Suppressor macrophage treated with lipopolysaccharide for 4 hours (primary cell): ENCODE measurements around the gene LIPM.

Experiments used
- DNase-seq: peaks from one replicate; pipeline ENCODE4 v3.0.0-alpha.2; 2020

LIPM gene, protein sequence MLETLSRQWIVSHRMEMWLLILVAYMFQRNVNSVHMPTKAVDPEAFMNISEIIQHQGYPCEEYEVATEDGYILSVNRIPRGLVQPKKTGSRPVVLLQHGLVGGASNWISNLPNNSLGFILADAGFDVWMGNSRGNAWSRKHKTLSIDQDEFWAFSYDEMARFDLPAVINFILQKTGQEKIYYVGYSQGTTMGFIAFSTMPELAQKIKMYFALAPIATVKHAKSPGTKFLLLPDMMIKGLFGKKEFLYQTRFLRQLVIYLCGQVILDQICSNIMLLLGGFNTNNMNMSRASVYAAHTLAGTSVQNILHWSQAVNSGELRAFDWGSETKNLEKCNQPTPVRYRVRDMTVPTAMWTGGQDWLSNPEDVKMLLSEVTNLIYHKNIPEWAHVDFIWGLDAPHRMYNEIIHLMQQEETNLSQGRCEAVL

DNA sequence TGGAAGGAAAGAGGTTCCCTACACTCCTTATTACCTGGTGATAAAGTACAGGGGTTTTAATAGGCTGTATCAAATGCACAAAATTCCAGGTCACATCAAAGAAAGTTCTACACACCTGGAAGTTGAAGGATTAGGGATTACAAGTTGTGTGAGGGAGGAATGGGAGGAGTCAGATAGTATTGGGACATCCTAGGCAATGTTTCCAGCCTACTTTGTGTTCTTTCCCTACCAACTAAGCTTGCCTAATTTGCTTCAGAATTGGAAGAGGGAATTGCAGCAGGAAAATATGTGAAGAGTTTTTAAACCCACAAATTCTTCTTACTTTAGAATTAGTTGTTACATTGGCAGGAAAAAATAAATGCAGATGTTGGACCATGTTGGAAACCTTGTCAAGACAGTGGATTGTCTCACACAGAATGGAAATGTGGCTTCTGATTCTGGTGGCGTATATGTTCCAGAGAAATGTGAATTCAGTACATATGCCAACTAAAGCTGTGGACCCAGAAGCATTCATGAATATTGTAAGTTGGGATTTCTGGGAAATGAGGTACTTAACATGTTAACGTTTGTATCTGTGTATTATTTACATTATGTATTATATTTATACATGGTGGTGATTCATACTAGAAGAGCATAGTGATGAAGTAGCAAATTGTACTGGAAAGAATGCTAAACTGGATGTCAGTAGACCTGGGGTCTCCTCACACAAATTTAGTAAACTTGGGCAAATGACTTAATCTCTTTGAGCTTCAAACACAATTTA is at the start of gene LIPM:
Gene LIPM (plus strand): TSS at position 208 of the 763 bp plus-strand sequence. CDS start 167 bp downstream, at position 375.
- DNase-seq: no peak

DNA sequence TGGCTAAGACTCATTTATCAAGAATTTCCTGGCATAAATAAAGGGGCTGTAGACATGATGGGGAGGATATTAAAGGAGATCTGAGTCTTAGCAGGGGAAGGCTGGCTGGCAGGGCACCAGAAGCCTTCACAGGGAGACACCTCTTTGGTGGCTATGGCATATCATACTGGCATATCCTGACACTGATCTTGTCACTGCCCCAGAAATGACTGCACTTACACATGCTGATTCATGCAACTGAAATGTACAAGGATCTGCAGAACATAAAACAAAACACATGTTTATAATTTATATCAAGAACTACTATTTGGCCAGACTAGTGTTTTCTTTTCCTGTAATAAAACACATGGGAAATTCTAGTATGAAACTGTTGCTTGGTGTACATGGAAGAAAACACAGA is 48.2 kb upstream of the LIPM start:
- no peak for DNase-seq

DNA sequence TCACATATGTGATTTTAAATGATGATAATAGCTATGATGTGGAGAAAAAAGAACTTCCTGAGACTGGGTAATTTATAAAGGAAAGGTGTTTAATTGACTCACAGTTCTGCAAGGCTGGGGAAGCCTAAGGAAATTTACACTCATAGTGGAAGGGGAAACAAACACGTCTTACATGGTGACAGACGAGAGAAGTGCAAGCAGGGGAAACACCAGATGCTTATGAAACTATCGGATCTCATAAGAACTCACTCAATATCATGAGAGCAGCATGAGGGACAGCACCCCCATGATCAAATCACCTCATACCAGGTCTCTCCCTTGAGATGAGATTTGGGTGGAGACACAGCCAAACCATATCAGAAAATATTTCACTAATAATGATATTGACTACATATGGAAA is 46.8 kb upstream of the LIPM start:
- DNase-seq: peak; percentile 65

DNA sequence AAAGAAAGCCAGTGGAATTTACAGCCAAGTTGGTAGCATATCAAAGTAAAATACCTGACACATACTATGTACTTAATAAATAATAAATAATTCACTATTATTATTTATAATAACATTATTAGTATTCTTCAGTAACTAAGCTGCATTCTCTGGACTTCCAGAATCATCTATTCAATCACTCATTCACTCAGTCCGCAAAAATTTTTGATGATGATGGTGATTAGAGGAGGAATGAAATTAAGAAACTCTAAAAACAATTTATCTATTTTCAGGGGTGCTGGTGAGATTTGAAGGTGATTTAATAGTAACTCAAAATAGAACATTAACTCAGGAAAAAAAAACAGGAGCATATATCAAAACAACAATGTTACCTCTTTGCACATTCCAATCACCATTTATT is 45.9 kb upstream of the LIPM start:
- DNase-seq: no peak

DNA sequence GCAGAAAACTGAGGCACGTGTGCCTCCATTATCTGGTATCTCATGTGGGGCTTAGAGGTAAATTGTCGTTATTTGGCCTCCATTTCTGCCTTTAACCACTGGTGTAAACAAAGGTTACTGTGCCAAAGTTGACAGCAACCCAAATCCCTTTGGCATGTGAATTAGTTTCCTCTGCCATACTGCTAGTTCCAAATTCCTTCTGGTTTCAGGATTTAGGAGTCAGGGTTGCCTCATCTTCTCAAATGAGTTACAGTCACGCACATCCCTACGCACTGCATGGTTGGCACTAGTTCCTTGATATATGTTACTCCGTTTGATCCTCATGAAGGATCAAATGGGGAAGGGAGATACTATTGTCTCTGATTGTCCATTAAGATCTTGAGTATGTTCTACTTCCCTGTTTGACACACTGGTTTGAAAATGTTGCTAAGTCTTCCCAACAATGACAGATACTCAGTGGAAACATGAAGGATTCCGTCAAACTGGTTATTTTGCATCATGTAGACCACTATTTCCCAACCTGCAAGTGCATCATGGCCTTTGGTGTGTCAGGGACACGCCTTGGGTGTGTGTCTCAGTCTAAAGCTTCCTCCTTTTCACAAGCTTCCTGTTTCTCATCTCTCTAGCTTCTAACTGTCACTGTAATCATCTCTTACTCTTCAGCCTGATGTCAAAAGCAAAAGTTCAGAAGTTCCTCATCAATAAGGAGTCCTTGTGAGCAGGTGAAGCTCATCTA is 43.0 kb upstream of the LIPM start, which contains the start of gene LIPN:
Gene LIPN (plus strand): TSS at position 655 of the 736 bp plus-strand sequence. CDS start 1,386 bp downstream, outside the sequence.
- DNase-seq: peak; percentile 95

DNA sequence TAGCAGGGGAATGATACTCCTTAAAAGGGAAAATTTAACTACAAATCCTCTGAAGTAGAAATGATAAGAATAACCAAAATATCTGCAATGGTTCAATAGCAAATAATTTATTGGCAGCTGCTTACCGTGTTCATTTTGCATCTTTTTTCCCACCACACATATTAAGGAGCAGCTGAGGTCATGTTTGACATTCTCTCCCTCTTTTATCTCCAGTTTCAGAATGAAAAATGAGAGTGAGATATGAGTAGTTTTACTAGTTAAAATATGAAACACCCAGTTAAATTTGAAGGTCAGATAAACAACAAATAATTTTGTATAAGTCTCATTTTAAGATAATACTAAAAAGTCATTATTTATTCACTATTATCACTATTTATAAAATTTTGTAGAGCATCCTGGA is 39.6 kb upstream of the LIPM start:
- DNase-seq: no peak

DNA sequence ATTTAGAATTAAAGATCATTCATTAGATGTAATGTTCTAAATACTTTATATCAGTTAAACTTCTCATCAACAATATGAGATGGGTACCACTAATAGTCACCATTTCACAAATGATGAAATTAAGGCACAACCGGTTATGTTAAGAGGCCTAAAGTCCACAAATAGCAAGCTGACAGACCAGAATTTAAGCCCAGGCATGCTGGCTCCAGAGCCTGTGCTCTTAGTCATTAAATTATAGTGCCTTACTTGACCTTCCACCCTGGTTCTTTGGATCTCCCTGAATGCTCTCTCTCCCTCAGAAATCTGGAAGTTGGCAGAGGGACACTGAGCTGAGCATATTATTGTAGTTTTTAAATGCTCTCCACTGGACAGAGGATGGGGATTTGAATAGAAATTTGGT is 39.1 kb upstream of the LIPM start:
- no peak for DNase-seq

DNA sequence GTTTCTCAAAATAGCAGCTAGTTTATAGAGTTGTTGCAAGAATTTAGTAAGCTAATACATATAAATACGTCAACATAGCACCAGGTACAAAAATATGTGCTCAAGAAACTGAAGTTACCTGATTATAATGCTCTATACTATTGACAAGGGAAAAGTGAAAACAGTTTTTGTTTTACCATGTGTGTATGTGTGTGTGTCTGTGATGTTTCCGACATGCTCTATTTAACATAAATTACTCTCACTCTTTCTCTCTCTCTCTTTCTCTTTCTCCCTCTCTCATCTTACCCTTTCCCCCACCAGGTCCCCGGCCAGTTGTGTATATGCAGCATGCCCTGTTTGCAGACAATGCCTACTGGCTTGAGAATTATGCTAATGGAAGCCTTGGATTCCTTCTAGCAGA is 38.4 kb upstream of the LIPM start:
- DNase-seq: no peak

DNA sequence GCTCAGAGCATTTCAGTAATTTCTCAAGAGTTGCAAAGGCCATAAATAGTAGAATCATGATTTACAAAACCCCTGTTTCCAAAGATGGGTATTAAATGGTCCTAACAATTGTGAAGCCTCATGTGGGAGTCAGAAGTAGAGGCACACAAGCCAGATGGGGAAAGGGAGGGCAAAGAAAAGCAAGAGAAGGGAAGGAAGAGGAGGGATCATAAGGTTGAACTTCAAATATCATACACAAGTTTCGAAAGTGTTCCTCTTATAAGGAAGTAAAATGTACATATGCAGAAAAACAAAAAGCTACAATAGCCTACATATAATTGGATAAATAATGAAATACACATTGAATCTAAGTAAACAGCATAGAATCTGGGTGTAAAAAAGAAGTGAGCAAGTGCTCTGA is 36.7 kb upstream of the LIPM start:
- peak; percentile 39 for DNase-seq

DNA sequence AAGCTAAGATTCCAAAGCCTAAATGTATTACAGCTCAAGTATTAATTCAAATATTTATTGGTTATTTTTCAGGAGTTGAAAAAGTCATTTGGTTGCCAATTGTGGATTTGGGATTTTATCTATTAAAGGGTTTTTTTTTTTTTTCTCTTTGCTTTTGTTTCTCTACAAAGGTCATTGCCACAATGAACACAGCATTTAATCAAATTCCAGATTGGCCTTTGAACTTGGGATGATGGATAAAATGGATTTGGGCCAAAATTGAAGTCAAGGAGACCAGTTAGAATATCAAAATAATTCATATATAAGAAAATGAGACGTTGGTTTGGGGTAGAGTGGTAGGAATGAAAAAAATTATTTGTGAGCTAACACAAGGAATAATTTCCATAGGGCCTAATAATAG is 33.1 kb upstream of the LIPM start:
- DNase-seq: no peak

DNA sequence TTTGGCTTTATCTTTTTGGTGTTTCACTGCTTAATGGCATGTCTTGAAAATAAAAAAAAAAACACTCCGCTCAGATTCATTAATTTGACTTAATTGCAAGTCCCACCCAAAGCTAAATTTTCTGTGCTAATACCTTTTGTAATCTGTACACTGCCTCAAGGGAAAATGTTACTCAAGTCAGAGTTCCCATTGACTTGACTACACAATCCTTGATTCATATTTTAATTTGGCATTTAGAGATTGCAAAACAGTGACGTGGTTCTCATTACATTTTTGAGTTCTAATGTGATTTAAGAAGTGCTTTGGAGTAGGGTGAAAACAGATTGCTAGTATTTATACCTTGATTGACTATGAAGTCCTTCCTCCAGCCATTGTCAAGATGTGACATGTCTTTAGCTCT is 21.3 kb upstream of the LIPM start:
- no peak for DNase-seq

DNA sequence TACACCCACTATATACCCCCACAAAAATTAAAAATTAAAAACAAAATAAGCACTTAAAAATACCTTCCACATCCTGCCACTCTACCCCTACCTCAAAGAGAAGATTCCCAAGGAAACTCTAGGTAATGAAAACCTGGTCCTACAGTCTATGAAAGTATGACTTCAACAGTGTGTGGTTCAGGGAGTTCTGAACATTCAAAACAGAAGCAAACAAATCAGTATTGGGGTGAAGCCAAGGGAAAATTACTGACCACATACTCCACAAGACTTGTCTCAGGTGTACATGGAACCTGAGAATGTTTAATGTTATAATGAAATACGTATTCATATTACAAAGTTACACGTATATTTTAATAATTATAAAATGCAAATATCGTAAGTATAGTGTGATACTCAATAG is 20.3 kb upstream of the LIPM start:
- DNase-seq: no peak

DNA sequence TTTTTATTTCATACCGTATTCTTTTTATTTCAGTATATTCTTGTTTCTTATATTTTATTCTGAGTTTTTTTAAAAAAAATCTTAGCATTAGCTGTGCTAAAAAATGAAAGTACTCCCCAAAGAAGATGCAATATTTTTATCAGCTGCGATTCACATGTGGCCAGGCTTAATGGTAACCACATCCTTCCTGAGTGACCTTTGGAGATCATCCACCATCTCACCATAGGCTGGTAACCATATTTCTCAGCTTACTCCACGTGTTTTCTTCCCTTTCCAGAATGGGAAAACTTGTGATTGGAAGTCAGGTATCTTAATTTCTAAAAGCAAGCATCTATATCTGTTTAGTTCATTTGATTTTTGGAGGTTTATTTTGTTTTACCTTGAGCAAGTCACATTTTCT is 18.8 kb upstream of the LIPM start:
- no peak for DNase-seq

DNA sequence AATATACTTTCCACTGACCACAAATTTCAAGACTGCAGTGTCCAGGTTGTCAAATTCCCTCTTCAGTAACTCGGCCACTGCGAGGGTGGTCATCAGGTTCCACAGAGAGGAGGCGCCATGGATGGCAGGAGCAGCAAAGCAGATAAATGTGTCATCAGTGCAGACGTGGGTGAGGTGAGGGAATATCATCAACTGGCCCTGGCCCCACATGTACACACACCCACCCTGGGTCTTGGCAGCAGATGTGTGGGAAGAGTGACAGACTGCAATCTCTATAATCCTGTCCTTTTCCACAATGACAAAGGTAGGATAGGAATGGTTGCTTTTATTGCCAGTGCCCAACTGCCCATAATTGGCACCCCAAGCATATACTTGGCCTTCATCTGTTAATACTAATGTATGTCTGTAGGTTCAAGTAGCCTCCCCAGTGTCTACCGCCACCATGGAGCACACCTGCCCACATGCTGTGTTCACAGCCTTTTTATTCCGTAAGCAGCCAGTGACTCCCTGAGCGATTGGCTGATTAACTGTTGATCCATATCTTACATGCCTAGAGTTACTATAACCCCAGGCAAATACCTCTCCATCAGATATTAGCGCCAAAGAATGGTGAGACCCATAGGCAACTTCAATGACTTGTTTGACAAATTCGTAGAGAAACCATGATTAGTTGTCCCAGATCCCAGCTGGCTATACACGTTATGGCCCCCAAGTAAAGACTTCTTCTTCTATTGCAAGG is 16.3 kb upstream of the LIPM start:
- DNase-seq: no peak

DNA sequence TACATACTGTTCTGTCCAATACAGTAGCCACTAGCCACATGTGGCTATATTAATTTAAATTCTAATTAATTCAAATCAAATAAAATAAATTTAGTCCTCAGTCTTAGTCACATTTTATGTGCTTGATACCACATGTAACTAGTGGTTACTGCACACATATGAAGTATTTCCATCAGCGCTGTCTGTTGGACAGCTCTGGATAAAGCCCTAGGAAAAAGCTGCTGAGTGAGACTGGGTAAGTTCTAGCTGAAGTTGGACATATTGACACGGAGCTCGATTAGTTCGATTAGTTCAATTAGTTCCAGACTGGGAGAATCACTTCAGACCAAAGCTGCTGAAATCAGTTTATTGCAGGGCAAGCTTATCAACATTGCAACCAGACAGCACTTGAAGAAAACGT is 15.1 kb upstream of the LIPM start:
- DNase-seq: no peak

DNA sequence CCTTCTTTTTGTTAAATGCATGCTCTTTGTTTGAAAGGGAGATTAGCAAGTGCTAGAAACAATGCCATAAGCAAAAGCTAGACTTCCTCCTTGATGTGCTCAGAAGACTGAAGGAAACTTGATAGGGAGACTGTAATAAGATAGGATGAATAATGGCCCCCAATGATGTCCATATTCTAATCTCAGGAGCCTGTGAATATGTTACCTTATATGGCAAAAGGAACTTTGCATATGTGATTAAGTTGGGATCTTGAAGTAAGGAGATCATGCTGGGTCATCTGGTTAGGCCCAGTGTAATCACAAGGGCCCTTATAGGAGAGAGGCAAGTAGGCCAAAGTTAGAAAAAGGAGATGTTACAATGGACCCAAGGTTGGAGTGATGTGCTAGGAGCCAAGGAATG is 13.6 kb upstream of the LIPM start:
- no peak for DNase-seq

DNA sequence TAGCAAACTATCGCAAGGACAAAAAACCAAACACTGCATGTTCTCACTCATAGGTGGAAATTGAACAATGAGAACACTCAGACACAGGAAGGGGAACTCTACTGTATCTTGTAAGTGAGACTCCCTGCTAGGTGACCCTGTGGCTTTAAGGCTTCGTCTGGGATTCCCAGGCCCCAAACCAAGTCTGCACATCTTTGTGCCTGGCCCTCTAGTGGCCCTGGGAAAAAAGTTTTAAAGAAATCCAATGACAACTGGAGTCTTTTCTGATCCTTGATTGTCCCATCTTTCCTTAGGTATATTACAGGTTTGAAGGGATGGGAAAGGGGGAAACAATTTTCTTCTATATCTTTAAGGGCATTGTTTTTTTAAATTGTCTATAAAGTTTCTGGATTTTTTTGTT is 10.6 kb upstream of the LIPM start:
- peak; percentile 33 for DNase-seq

DNA sequence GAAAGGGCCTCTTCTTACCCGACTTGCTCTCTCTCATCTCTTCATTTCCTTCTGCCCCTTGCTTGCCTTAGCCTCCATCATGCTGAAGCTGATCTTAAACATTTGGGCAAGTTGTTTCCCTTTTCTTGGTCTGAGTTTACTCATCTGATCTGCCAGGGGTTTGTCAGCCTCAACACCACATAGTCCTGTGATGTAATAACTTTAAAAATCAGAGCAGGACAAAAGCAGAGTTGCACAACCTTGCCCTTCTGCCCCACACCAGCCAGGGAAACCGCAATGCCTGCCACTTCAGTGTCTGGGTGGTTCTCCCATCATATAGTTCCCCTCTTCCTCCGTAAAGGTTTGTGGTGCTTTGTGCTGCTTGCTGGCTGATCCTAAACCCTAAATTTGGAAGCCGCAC is 9.9 kb upstream of the LIPM start:
- DNase-seq: peak; percentile 95

DNA sequence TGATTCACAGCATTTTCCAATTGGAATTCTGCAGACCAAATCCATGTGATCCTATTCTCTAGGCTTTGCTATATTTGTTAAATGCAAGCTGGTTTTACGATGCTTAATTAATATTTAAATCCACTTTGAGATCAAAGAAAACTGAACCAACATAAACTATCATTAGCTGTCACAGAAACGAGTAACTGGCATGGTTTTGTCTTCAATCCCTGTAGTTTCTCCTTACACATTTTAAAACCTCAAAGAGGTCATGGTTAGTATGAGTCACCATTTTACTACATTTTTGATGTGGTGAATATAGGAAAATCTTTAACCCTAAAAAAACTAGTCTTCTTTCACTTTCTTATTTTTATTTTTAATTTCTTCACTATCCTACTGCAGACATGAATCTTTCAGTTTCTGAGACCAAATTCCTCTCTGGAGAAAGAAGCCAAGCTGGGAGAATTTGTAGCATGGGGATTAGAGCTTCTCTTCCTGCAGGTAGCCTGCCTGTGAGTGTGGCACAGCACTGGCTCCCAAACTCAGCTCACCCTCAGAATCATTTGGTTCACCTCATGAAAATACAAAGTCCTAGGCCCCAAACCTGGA is 8.7 kb upstream of the LIPM start:
- DNase-seq: peak; percentile 72

DNA sequence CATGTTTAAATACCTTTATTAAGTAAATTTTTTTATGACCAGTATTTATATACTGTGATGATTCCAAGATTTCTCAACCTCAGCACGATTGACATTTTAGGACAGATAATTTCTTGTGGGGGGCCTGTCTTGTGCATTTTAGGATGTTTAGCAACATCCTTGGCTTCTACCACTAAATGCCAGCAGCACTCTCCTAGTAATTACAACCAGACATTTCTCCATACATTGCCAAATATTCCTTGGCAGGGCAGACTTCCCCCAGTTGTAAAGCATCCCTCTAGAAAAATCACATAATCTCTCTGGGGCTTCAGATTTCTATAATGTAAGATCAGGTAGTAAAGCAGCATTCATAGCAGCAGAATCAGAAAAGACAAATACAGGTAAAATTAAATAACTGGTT is 7.8 kb upstream of the LIPM start:
- peak; percentile 25 for DNase-seq

DNA sequence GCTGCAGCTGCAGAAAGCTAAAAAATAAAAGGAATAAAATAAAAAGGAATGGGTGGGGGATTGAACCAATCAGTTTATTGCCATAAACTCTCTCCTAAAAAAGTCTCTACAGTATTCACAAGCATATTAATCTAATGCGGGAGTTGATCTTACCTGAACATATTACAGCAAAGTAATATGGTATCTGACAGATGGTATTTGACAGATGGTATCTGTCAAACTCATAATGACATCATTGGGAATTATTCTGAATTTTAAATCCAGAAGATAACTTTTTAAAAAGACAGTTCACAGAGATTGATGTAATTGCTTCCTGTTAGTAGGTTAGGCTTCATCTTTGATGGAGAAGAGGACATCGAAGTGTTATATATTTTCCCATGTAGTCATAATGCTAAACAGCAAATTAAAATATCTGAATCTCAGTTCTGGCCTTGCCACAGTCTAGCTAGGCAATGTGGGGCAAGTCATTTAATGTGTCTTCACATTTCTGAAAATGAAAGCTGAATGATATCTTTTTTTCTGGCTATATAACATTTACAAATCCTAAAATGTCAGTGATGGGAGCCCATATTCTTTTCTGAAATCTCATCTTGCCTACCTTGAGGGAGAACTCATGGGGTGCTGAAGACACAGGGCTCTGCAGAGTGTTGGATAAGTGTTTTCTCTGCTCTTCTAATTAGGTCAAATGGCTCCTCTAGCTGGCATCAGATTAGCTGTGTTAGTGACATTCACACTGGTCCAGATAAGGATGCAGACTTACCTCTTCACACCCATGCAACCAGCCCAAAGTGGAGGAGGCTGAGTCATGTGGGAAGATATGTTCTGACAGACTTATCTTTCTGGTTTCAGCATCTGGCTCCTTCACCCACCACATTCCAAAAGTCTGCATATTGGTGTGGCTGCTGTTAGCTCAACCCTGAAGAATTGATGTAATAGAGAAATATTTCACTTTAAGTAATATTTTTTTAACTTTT is 2.1 kb upstream of the LIPM start:
- DNase-seq: no peak
